ENCODE data around the gene TANK.

- TF ChIP-seq CTCF (IDR thresholded peaks at IDR 0.05; ENCODE audit: poor library complexity) (no peak), EZH2 (IDR thresholded peaks at IDR 0.05; ENCODE audit: borderline replicate concordance) (no peak)
These were observed 44.4 kb upstream of the TANK start for GRCh38 chr2:161115605-161116380.
